ENCODE data around the gene SETD2.
"Not testable (repeated sequence)": the region's sequence is repeated elsewhere in the genome, so short reads cannot be mapped to it uniquely, and the experiment has no call there.

SETD2 gene

GRCh38 chr3:47065681-47066080 lies 98.2 kb downstream of the SETD2 start:
- in situ Hi-C loops (cut with HindIII; ENCODE audit: low pct_unique_long_range_greater_than_20kb, low sequenced_read_pairs): no loop called here
- TF ChIP-seq JUND (IDR thresholded peaks at IDR 0.05; ENCODE audit: low read depth): no peak
- no peak for DNase-seq (ENCODE audit: low read depth in 1 of 2, low spot score in 1 of 2)

- TF ChIP-seq JUND (IDR thresholded peaks at IDR 0.05; ENCODE audit: low read depth): no peak
- in situ Hi-C loops (cut with HindIII; ENCODE audit: low pct_unique_long_range_greater_than_20kb, low sequenced_read_pairs): no loop called here
- DNase-seq (ENCODE audit: low read depth in 1 of 2, low spot score in 1 of 2): no peak
Observed at GRCh38 chr3:47065058-47065457, 98.9 kb downstream of the SETD2 start.

- no peak for TF ChIP-seq JUND (IDR thresholded peaks at IDR 0.05; ENCODE audit: low read depth)
- no peak for DNase-seq (ENCODE audit: low read depth in 1 of 2, low spot score in 1 of 2)
- in situ Hi-C loops (cut with HindIII; ENCODE audit: low pct_unique_long_range_greater_than_20kb, low sequenced_read_pairs): no loop called here
Observed at GRCh38 chr3:47057212-47057671, 106.7 kb downstream of the SETD2 start.

GRCh38 chr3:47056705-47057104 lies 107.2 kb downstream of the SETD2 start:
- in situ Hi-C loops (cut with HindIII; ENCODE audit: low pct_unique_long_range_greater_than_20kb, low sequenced_read_pairs): no loop called here
- DNase-seq (ENCODE audit: low read depth in 1 of 2, low spot score in 1 of 2): no peak
- no peak for TF ChIP-seq JUND (IDR thresholded peaks at IDR 0.05; ENCODE audit: low read depth)

- no peak for TF ChIP-seq JUND (IDR thresholded peaks at IDR 0.05; ENCODE audit: low read depth)
- DNase-seq (ENCODE audit: low read depth in 1 of 2, low spot score in 1 of 2): no peak
- in situ Hi-C loops (cut with HindIII; ENCODE audit: low pct_unique_long_range_greater_than_20kb, low sequenced_read_pairs): no loop called here
Observed at GRCh38 chr3:47054412-47054811, 109.5 kb downstream of the SETD2 start.

- in situ Hi-C loops (cut with HindIII; ENCODE audit: low pct_unique_long_range_greater_than_20kb, low sequenced_read_pairs): no loop called here
- no peak for TF ChIP-seq JUND (IDR thresholded peaks at IDR 0.05; ENCODE audit: low read depth)
- DNase-seq (ENCODE audit: low read depth in 1 of 2, low spot score in 1 of 2): no peak
Observed at GRCh38 chr3:47047673-47048072, 116.2 kb downstream of the SETD2 start.

GRCh38 chr3:47047069-47047468 lies 116.8 kb downstream of the SETD2 start:
- in situ Hi-C loops (cut with HindIII; ENCODE audit: low pct_unique_long_range_greater_than_20kb, low sequenced_read_pairs): no loop called here
- TF ChIP-seq JUND (IDR thresholded peaks at IDR 0.05; ENCODE audit: low read depth): no peak
- no peak for DNase-seq (ENCODE audit: low read depth in 1 of 2, low spot score in 1 of 2)

- no peak for DNase-seq (ENCODE audit: low read depth in 1 of 2, low spot score in 1 of 2)
- TF ChIP-seq JUND (IDR thresholded peaks at IDR 0.05; ENCODE audit: low read depth): no peak
- in situ Hi-C loops (cut with HindIII; ENCODE audit: low pct_unique_long_range_greater_than_20kb, low sequenced_read_pairs): no loop called here
Observed at GRCh38 chr3:47042231-47042791, 121.6 kb downstream of the SETD2 start.

- in situ Hi-C loops (cut with HindIII; ENCODE audit: low pct_unique_long_range_greater_than_20kb, low sequenced_read_pairs): no loop called here
- no peak for TF ChIP-seq JUND (IDR thresholded peaks at IDR 0.05; ENCODE audit: low read depth)
- no peak for DNase-seq (ENCODE audit: low read depth in 1 of 2, low spot score in 1 of 2)
Observed at GRCh38 chr3:47041114-47041513, 122.8 kb downstream of the SETD2 start.

GRCh38 chr3:47037302-47037701 lies 126.6 kb downstream of the SETD2 start:
- in situ Hi-C loops (cut with HindIII; ENCODE audit: low pct_unique_long_range_greater_than_20kb, low sequenced_read_pairs); DNase-seq (ENCODE audit: low read depth in 1 of 2, low spot score in 1 of 2): not testable (repeated sequence)

- TF ChIP-seq JUND (IDR thresholded peaks at IDR 0.05; ENCODE audit: low read depth): no peak
- no peak for DNase-seq (ENCODE audit: low read depth in 1 of 2, low spot score in 1 of 2)
- in situ Hi-C loops (cut with HindIII; ENCODE audit: low pct_unique_long_range_greater_than_20kb, low sequenced_read_pairs): no loop called here
Observed at GRCh38 chr3:47036145-47036544, 127.8 kb downstream of the SETD2 start.

- peak in 1 of 2 experiments; percentile 35 for DNase-seq (ENCODE audit: low read depth in 1 of 2, low spot score in 1 of 2)
- in situ Hi-C loops (cut with HindIII; ENCODE audit: low pct_unique_long_range_greater_than_20kb, low sequenced_read_pairs): no loop called here
- no peak for TF ChIP-seq JUND (IDR thresholded peaks at IDR 0.05; ENCODE audit: low read depth)
Observed at GRCh38 chr3:47035645-47036044, 128.3 kb downstream of the SETD2 start.

GRCh38 chr3:47034868-47035489 lies 128.9 kb downstream of the SETD2 start:
- in situ Hi-C loops (cut with HindIII; ENCODE audit: low pct_unique_long_range_greater_than_20kb, low sequenced_read_pairs): no loop called here
- DNase-seq (ENCODE audit: low read depth in 1 of 2, low spot score in 1 of 2): peak in 1 of 2 experiments; percentile 15
- TF ChIP-seq JUND (IDR thresholded peaks at IDR 0.05; ENCODE audit: low read depth): no peak

- DNase-seq (ENCODE audit: low read depth in 1 of 2, low spot score in 1 of 2); in situ Hi-C loops (cut with HindIII; ENCODE audit: low pct_unique_long_range_greater_than_20kb, low sequenced_read_pairs): not testable (repeated sequence)
Observed at GRCh38 chr3:47031041-47031440, 132.9 kb downstream of the SETD2 start.
